GM13977 (cell line): ENCODE results near the gene SLC6A1.

ENCODE experiments used
- DNase-seq: peaks from one replicate; pipeline ENCODE4 v3.0.0; 2012; ENCODE audit warnings: low spot score
- in situ Hi-C: fragments of 300-500 bp; cut with MboI; formaldehyde crosslinking; loops from one replicate; pipeline ENCODE4 v1.12.0; 2022; ENCODE audit warnings: low sequenced_read_pairs, low pct_unique_long_range_greater_than_20kb, mixed read lengths, inconsistent platforms; ENCODE audit not compliant: unreplicated experiment
- TF ChIP-seq, protein P1 (sequence below): IDR thresholded peaks from 2 replicates; pipeline ENCODE4 v1.5.1; 2012; ENCODE audit warnings: mild to moderate bottlenecking, control low read depth; ENCODE audit not compliant: insufficient read depth; ENCODE audit errors: extremely low read depth, missing control alignments

The SLC6A1 gene

DNA sequence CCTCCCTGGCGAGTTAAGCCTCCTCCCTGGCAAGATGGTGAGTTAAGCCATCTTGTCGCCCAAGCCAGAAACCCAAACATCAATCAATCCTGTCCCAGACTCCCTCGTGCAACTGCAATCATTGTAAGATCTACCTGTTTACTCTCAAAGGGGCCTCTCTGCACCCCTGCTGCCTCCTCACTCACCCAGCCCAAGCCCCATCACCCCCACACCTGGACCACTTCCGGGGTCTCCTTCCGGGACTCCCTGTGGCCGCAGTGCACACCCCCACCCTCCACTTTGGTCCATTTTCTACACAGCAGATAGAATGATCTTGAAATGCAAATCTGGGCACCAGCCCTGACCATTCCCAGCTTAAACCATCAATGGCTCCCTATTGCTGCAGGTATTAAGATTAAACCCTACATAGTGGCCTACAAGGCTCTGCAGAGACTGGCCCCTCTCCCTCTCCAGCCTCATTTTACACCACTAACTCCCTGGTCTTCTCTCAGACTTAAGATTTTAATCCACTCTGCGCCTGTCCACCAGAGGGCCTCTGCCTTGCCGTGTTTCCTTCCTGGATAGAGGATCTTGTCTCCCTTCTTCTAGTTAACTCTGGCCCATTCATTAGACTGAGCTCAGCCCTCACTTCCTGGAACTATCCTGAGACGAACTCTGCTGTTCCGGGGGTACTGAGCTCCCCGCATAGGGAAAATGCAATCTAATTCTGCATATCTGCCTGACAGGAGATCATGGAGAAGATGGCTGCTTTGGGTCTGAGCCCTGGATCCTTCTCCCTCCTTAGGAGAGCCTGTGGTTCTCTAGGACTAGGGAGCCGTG, 41.9 kb upstream of the SLC6A1 start:
- in situ Hi-C loops: no loop called here
- peak; percentile 38 for DNase-seq
- TF ChIP-seq, protein P1, sequence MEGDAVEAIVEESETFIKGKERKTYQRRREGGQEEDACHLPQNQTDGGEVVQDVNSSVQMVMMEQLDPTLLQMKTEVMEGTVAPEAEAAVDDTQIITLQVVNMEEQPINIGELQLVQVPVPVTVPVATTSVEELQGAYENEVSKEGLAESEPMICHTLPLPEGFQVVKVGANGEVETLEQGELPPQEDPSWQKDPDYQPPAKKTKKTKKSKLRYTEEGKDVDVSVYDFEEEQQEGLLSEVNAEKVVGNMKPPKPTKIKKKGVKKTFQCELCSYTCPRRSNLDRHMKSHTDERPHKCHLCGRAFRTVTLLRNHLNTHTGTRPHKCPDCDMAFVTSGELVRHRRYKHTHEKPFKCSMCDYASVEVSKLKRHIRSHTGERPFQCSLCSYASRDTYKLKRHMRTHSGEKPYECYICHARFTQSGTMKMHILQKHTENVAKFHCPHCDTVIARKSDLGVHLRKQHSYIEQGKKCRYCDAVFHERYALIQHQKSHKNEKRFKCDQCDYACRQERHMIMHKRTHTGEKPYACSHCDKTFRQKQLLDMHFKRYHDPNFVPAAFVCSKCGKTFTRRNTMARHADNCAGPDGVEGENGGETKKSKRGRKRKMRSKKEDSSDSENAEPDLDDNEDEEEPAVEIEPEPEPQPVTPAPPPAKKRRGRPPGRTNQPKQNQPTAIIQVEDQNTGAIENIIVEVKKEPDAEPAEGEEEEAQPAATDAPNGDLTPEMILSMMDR: peak; percentile 45

DNA sequence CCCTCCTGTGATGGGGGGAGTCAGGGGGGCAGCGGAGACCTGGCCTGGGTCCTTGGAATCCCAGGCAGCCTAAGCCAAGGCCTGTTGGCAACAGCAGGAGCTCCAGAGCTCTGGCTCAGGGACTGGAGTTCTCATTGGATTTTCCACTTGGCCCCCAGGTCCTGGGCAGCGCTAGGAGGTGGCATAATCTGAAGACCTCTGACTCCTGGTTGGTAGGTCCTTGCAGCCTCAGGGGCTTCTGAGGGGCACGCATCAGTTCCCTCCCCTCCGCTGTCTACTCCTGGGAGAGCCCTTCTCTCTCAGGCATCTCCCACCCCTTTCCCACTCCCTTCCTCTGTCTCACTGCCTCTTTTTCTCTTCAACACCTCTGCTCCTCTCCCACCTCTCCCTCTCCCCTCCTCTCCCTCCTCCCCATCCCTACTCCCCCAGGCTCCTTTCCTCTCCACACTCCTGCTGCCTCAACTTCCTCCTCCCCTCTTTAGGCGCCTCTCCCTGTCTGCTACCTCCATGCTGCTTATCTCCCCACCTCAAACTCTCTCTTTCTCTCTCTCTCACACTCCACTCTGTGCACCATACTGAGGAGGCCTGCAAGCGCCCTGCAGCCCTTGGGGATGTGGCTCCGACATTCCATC, 41.1 kb upstream of the SLC6A1 start:
- TF ChIP-seq, protein P1: no peak
- no peak for DNase-seq
- in situ Hi-C loops: no loop called here

DNA sequence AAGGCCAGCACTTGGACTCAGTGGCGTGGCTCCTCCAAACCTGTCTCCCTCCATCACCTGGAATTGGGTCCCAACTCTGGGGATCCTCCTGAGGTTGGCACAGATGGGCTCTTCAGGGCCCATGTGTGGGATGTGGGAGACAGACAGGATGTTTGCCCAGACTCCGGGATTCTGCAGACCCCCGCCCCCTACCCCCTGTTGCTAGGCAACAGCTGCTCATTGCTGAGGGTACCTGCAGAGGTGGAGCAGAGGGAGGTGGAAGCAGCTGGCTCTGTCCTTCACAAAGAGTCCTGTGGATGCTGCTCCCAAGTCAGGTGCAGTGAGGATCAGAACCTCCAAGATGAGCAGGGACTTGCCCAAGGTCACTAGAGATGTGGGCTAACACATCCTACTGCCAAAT, 40.0 kb upstream of the SLC6A1 start:
- TF ChIP-seq, protein P1: no peak
- no peak for DNase-seq
- in situ Hi-C loops: no loop called here

DNA sequence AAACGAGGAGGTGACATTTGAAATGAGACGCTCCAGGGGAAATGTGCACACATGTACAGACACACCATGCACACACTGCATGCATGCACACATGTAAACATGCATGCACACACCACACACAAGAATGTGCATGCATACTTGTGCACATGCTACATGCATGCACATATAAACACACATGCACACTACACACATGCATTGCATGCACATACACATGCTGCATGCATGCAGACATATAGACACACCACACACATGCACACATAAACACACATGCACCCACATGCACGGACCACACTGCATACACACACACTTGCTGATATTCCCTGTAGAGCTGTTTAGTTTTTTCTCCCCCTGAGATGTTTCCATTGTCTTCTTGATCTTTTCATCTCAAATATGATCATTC, 37.8 kb upstream of the SLC6A1 start:
- no peak for DNase-seq
- in situ Hi-C loops: no loop called here
- TF ChIP-seq, protein P1: no peak

DNA sequence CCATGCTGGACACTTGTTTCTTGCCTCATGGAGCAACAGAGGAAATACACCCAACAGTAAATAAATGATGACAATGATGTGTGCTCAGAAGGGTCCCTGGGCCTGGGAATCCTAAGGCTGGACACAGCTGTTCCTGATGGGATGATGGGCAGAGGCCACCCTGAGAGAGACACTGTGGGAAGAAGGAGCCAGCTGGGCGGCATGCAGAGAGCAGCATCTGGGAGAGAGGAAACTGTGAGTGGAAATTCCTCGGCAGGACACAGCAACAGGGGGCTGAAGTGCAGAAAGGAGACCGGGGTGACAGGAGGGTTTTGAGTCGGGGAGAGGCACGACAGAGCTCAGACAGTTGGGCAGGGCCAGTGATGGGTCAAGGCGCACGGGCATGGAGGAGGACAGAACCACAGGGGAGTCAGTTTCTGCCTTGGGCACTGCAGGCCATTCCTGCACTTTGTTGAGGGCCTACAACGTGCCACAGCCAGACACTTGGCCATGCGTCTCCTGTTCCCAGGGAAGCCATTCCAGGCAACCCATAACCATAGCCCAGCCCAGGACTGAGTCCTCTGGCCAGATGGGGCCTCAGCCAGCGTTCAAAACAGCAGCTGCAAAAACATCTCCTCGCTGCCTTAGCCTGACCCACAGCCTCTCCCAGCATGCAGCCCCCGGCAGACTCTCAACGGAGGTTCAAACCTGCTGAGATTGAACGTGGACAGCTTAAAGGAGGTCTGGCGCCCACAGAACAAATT, 36.7 kb upstream of the SLC6A1 start:
- in situ Hi-C loops: no loop called here
- TF ChIP-seq, protein P1: no peak
- no peak for DNase-seq

DNA sequence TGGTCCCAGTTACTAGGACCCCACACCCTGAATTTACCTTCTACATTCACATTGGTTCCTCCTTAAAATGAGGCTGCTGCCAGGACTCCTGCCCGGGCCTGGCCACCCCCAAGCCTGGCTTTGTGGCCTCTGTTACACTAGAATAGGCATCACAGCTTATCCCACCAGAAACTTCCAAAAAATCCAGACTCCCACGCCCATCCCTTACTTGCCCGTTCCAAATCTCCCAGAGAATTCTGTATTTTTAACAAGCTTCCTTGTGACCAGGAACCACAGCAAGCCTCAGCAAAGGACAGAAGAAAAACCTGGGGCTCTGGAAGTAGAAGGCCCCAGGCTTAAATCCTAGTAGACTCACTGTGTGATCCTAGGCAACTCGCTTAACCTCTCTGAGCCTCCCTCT, 36.0 kb upstream of the SLC6A1 start:
- TF ChIP-seq, protein P1: no peak
- no peak for DNase-seq
- in situ Hi-C loops: no loop called here
